Nephron progenitor cell (in vitro differentiated cells): ENCODE data around the gene KIAA1217.
"Not testable (repeated sequence)": the region's sequence is repeated elsewhere in the genome, so short reads cannot be mapped to it uniquely, and the experiment has no call there.

Experiments used
- DNase-seq: peaks from one replicate; pipeline ENCODE4 v3.0.0; 2021
- H3K27ac Mint-ChIP-seq: 2 replicates; pipeline ENCODE4 v1.8.0; 2021; ENCODE audit warnings: mild to moderate bottlenecking, moderate library complexity, mixed read lengths
- H3K27me3 Mint-ChIP-seq: 2 replicates; pipeline ENCODE4 v1.8.0; 2021; ENCODE audit warnings: mild to moderate bottlenecking, low read depth, mixed read lengths; ENCODE audit not compliant: poor library complexity
- H3K36me3 Mint-ChIP-seq: 2 replicates; pipeline ENCODE4 v1.8.0; 2021; ENCODE audit warnings: low read depth, mixed read lengths
- H3K4me1 Mint-ChIP-seq: 2 replicates; pipeline ENCODE4 v1.8.0; 2021; ENCODE audit warnings: mixed read lengths
- H3K4me3 Mint-ChIP-seq: 2 replicates; pipeline ENCODE4 v1.8.0; 2021; ENCODE audit warnings: mild to moderate bottlenecking, moderate library complexity, mixed read lengths
- H3K9me3 Mint-ChIP-seq: 2 replicates; pipeline ENCODE4 v1.8.0; 2021; ENCODE audit warnings: mild to moderate bottlenecking, moderate library complexity, mixed read lengths
- TF ChIP-seq, protein P1 (sequence below): fragments of 200-600 bp; sonication (generic); IDR thresholded peaks from 2 replicates; pipeline ENCODE4 v1.5.0; 2021; ENCODE audit warnings: antibody characterized with exemption

Gene KIAA1217

DNA sequence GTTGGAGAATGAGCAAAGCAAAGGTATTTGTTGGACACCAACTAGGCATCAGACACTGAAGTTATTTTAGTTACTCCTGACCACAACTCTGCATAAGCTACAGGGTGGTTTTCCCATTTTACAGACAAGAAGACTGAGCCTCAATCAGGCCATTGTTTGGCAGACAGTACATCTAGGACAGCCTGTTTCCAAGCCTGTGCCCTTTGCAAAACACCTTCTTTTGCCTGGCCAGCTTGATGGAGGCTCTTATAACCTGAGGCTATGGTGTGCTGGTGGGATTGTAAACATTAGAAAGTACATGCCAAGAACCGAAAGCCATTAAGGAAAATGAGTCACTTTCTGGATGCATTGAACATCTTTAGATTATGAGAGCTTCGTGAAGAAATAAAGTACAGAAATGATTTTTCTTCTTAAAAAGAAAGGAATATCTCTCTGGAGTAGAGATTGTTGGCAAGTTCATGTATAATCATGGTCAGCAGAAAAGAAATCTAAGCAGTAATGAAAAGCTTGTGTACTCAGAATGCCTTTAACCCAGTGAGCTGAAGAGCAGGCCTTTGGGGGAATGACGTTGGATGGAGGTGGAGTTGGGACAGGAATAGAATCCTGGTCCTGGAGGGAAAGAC is 140.6 kb downstream of the KIAA1217 start:
- Mint-ChIP-seq H3K36me3 (peaks cover 20% of the 10 kb centered on the region), H3K4me1 (peaks cover 56% of the 10 kb centered on the region), H3K27ac (no peak overlapping the region), H3K27me3 (no peaks in the 10 kb centered on the region), H3K9me3 (peaks cover 5% of the 10 kb centered on the region), H3K4me3 (no peak overlapping the region)
- TF ChIP-seq, protein P1, sequence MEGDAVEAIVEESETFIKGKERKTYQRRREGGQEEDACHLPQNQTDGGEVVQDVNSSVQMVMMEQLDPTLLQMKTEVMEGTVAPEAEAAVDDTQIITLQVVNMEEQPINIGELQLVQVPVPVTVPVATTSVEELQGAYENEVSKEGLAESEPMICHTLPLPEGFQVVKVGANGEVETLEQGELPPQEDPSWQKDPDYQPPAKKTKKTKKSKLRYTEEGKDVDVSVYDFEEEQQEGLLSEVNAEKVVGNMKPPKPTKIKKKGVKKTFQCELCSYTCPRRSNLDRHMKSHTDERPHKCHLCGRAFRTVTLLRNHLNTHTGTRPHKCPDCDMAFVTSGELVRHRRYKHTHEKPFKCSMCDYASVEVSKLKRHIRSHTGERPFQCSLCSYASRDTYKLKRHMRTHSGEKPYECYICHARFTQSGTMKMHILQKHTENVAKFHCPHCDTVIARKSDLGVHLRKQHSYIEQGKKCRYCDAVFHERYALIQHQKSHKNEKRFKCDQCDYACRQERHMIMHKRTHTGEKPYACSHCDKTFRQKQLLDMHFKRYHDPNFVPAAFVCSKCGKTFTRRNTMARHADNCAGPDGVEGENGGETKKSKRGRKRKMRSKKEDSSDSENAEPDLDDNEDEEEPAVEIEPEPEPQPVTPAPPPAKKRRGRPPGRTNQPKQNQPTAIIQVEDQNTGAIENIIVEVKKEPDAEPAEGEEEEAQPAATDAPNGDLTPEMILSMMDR = no peak
- DNase-seq = no peak

DNA sequence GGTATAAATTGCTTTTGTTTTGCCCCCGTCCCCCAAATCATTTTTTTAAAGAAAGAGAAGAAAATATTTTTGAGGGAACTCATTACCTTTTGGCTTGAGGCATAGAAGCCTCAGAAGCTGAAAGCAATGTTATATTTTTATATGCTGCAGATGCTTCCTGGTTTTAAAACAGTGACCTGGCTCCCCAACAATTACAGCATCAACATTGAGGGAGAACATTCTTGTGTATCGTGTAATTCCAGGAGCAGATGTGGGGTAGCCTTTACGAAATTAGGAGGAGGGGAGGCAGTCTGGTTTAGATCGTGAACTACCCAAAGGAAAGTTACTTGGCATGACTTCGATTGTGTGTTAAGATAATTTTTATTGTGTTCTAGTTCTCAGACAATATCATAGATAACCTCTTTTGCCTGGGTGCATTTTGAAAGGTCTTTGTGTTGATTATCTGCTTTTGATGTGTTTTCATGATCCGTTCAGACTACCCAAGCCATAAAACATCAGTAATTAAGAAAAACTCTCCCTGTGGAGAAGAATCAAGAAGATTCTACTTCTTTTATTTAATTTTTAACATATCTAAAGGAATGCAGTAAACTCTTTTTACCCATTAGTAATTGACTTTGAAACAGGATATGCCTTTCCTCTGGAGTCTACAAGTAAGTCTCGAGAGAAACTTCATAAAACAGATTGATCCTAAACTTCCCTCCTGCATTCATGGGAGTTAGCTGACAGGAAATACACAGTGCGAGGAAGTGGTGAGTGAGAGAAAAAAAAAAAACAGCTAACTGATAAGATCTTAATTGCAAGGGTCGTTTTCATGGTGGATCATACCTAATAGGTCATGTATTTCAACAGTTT is 141.4 kb downstream of the KIAA1217 start:
- Mint-ChIP-seq H3K27me3 (no peaks in the 10 kb centered on the region), H3K4me1 (peaks cover 63% of the 10 kb centered on the region), H3K27ac (peak overlapping the region; percentile 58), H3K36me3 (peaks cover 14% of the 10 kb centered on the region), H3K9me3 (peaks cover 5% of the 10 kb centered on the region), H3K4me3 (peak overlapping the region; percentile 3)
- TF ChIP-seq, protein P1 = no peak
- DNase-seq = no peak

DNA sequence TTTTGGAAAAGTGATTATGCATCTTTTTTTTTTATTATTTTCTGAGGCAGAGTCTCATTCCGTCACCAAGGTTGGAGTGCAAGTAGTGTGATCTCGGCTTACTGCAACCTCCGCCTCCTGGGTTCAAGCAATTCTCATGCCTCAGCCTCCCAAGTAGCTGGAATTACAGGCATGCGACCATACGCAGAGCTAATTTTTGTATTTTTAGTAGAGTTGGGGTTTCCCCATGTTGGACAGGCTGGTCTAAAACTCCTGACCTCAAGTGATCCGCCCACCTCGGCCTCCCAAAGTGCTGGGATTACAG is 141.9 kb downstream of the KIAA1217 start:
- H3K27ac Mint-ChIP-seq, H3K36me3 Mint-ChIP-seq, H3K9me3 Mint-ChIP-seq, DNase-seq, H3K27me3 Mint-ChIP-seq, H3K4me3 Mint-ChIP-seq: not testable (repeated sequence)
- H3K4me1 Mint-ChIP-seq = peaks cover 64% of the 10 kb centered on the region

DNA sequence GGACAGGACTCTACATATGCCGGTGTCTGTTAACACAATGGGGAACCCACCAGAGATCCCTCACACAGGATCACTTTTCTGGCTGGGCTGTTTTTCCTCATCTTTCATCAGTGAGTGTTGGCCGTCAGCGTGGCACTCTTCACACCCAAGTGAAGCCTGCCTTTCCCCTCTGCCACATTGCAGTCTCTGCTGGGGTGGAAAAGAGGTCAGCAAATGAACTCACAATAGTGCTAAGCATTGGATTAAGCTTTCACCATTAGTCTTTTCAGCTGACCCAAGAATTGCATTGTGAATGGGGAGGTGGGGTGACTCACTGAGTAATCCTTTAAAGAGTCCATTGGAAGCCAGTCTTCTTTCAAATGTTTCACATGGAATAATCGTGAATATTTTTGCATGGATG is 143.0 kb downstream of the KIAA1217 start:
- peak overlapping the region; percentile 60 for H3K4me3 Mint-ChIP-seq
- no peak overlapping the region for H3K27ac Mint-ChIP-seq
- peaks cover 64% of the 10 kb centered on the region for H3K4me1 Mint-ChIP-seq
- no peaks in the 10 kb centered on the region for H3K27me3 Mint-ChIP-seq
- TF ChIP-seq, protein P1 = no peak
- DNase-seq = no peak
- H3K9me3 Mint-ChIP-seq = no peaks in the 10 kb centered on the region
- peaks cover 6% of the 10 kb centered on the region for H3K36me3 Mint-ChIP-seq

DNA sequence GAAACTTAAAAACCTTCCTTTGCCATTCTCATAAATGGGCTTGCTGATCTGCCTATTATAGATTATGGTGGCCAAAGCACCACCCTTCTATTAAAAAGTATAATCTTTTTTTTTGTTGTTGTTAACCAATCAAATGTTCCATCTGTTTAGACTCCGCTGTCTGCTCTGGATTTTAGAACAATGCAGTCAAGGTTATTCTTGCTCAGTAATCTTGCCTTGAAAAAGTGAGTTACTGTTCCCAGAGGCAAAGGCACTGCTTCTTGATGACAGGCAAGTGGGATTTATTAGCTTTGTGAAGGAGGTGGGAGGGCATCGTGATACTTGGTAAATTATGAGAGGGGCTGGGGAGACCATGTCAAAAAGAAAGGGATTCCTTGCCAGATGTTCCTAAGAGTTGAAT is 143.5 kb downstream of the KIAA1217 start:
- Mint-ChIP-seq H3K27me3 (no peaks in the 10 kb centered on the region), H3K27ac (peak overlapping the region; percentile 30), H3K36me3 (peaks cover 1% of the 10 kb centered on the region), H3K9me3 (no peaks in the 10 kb centered on the region), H3K4me3 (no peak overlapping the region), H3K4me1 (peaks cover 64% of the 10 kb centered on the region)
- TF ChIP-seq, protein P1 = no peak
- no peak for DNase-seq

DNA sequence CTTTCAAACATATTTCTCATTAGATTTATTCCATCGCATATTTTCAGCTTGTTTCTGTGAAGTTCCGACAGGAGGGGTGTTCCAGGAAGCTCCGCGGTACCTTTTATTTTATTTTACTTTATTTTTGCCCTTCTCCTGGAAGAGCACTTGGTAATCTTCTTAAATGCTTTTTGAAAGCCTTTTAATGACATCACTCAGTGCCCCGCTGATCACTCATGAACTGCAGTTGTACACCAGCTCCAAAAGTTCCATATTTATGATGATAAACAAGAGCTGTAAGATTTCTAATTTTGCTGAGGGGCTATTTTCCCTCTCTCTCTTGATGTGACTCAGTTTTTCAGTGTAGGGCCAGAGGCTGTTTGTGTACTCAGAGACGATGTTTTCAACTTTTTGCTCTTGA is 144.4 kb downstream of the KIAA1217 start:
- H3K36me3 Mint-ChIP-seq = no peaks in the 10 kb centered on the region
- no peak for DNase-seq
- peaks cover 64% of the 10 kb centered on the region for H3K4me1 Mint-ChIP-seq
- no peaks in the 10 kb centered on the region for H3K27me3 Mint-ChIP-seq
- no peaks in the 10 kb centered on the region for H3K9me3 Mint-ChIP-seq
- no peak overlapping the region for H3K4me3 Mint-ChIP-seq
- no peak overlapping the region for H3K27ac Mint-ChIP-seq
- TF ChIP-seq, protein P1 = no peak
